GM19193 (cell line): ENCODE results near the gene GDPD5.

Experiments
- POLR2A ChIP-seq: IDR thresholded peaks from 4 replicates; pipeline ENCODE4 v1.6.1; 2011; ENCODE audit not compliant: insufficient read depth, insufficient read length; ENCODE audit errors: extremely low read depth

GDPD5 gene

GRCh38 chr11:75525433-75526191 is at the start of gene GDPD5:
Gene GDPD5, minus strand, starts transcription at chr11:75525941. Its CDS starts 48,206 bp downstream, at chr11:75477735.
- TF ChIP-seq POLR2A, result peak; percentile 50

- TF ChIP-seq POLR2A, result no peak
These were observed 49.2 kb upstream of the GDPD5 start for GRCh38 chr11:75574698-75575602.

- TF ChIP-seq POLR2A, result no peak
These were observed 47.0 kb upstream of the GDPD5 start for GRCh38 chr11:75572744-75573143.

GRCh38 chr11:75571625-75572024 is 45.9 kb upstream of the GDPD5 start:
- TF ChIP-seq POLR2A, result no peak

GRCh38 chr11:75570559-75571139 is 44.9 kb upstream of the GDPD5 start:
- no peak for TF ChIP-seq POLR2A

GRCh38 chr11:75568616-75569219 is 43.0 kb upstream of the GDPD5 start:
- no peak for TF ChIP-seq POLR2A

- no peak for TF ChIP-seq POLR2A
These were observed 42.2 kb upstream of the GDPD5 start for GRCh38 chr11:75567971-75568370.

GRCh38 chr11:75566763-75567279 is 41.1 kb upstream of the GDPD5 start:
- no peak for TF ChIP-seq POLR2A

- no peak for TF ChIP-seq POLR2A
These were observed 40.4 kb upstream of the GDPD5 start for GRCh38 chr11:75565916-75566762.

- TF ChIP-seq POLR2A, result no peak
These were observed 39.6 kb upstream of the GDPD5 start for GRCh38 chr11:75565221-75565814.

- TF ChIP-seq POLR2A, result no peak
These were observed 38.3 kb upstream of the GDPD5 start for GRCh38 chr11:75563978-75564552.

- no peak for TF ChIP-seq POLR2A
These were observed 37.8 kb upstream of the GDPD5 start for GRCh38 chr11:75563501-75563977.
